Smooth muscle cell (in vitro differentiated cells): ENCODE data around the gene CDC37. TPM values are rescaled to one million over a fixed set of nuclear protein-coding genes. Genes with fewer than 3 reads are reported as not detected.
"Not testable (repeated sequence)": the region's sequence is repeated elsewhere in the genome, so short reads cannot be mapped to it uniquely, and the experiment has no call there.

ENCODE experiments used
- DNase-seq: peaks from one replicate; lab custom pipeline; 2025; ENCODE audit not compliant: unreplicated experiment; lab: John Stamatoyannopoulos, UW
- H2AFZ ChIP-seq: fragments of 200-600 bp; sonication (generic); 2 replicates; pipeline ENCODE4 v1.6.0; 2016; ENCODE audit warnings: antibody characterized with exemption, low read depth, mild to moderate bottlenecking
- H3F3A ChIP-seq: fragments of 200-600 bp; sonication (generic); 2 replicates; pipeline ENCODE4 v1.6.0; 2017; ENCODE audit warnings: antibody characterized with exemption, low read depth
- H3K27ac ChIP-seq: fragments of 200-600 bp; sonication (generic); 2 replicates; pipeline ENCODE4 v1.5.1; 2016; ENCODE audit warnings: low read depth, mild to moderate bottlenecking
- H3K27me3 ChIP-seq: fragments of 200-600 bp; sonication (generic); 2 replicates; pipeline ENCODE4 v1.6.1; 2016; ENCODE audit warnings: low read depth, mild to moderate bottlenecking
- H3K36me3 ChIP-seq: fragments of 200-600 bp; sonication (generic); 2 replicates; pipeline ENCODE4 v1.5.1; 2016; ENCODE audit warnings: low read depth
- H3K4me1 ChIP-seq: fragments of 200-600 bp; sonication (generic); 2 replicates; pipeline ENCODE4 v1.5.1; 2016; ENCODE audit warnings: low read depth
- H3K4me2 ChIP-seq: fragments of 200-600 bp; sonication (generic); 2 replicates; pipeline ENCODE4 v1.6.0; 2016; ENCODE audit warnings: mild to moderate bottlenecking
- H3K4me3 ChIP-seq: fragments of 200-600 bp; sonication (generic); 2 replicates; pipeline ENCODE4 v1.5.1; 2016; ENCODE audit warnings: mild to moderate bottlenecking
- H3K79me2 ChIP-seq: fragments of 200-600 bp; sonication (generic); 2 replicates; pipeline ENCODE4 v1.6.0; 2016; ENCODE audit warnings: low read depth, mild to moderate bottlenecking
- H3K9ac ChIP-seq: fragments of 200-600 bp; sonication (generic); 2 replicates; pipeline ENCODE4 v1.6.0; 2016; ENCODE audit warnings: low read depth
- H3K9me3 ChIP-seq: fragments of 200-600 bp; sonication (generic); replicated peaks from 2 replicates; pipeline ENCODE4 v1.5.1; 2016; ENCODE audit warnings: low read depth
- H4K20me1 ChIP-seq: fragments of 200-600 bp; sonication (generic); 2 replicates; pipeline ENCODE4 v1.6.0; 2016; ENCODE audit warnings: low read depth
- CTCF ChIP-seq: fragments of 200-600 bp; sonication (generic); IDR thresholded peaks from 2 replicates; pipeline ENCODE4 v1.5.1; 2017; ENCODE audit warnings: borderline replicate concordance, mild to moderate bottlenecking, antibody characterized with exemption; ENCODE audit not compliant: insufficient read depth, poor library complexity, severe bottlenecking
- WGBS: methylation state at CpG from one replicate; pipeline ENCODE4 v1.1.7; 2016; ENCODE audit warnings: low lambda C conversion rate; 5-methylcytosine and 5-hydroxymethylcytosine counted together
- polyA plus RNA-seq: library from polyadenylated mRNA; unstranded; fragments of >200 nt; fragmentation: Nextera tagmentation; extraction: Ambion mirVana; gene quantifications from 2 replicates; pipeline ENCODE4 v1.2.1, GENCODE V29; 2016
- total RNA-seq: library from RNA; depleted of rRNA; stranded (reverse); fragments of >200 nt; gene quantifications from 2 replicates; pipeline ENCODE4 v1.2.3, GENCODE V29; 2014

Gene CDC37
- total and polyA plus RNA-seq, 2 experiments from 2014 or later: 98.4 to 186 TPM

GRCh38 chr19:10399878-10400277 is 3.5 kb downstream of the CDC37 start:
- 91% methylated on average over 8 of the region's 8 CpGs for WGBS
- H4K20me1 ChIP-seq: peaks cover 65% of the 10 kb centered on the region

GRCh38 chr19:10399340-10399739 is 4.0 kb downstream of the CDC37 start:
- DNase-seq, H3K9ac ChIP-seq, H3F3A ChIP-seq, H3K4me3 ChIP-seq, H3K27me3 ChIP-seq, H3K4me2 ChIP-seq, H3K27ac ChIP-seq, H3K36me3 ChIP-seq, H2AFZ ChIP-seq, H3K9me3 ChIP-seq: not testable (repeated sequence)
- peaks cover 65% of the 10 kb centered on the region for H4K20me1 ChIP-seq
- peaks cover 12% of the 10 kb centered on the region for H3K4me1 ChIP-seq
- 96% methylated on average over 8 of the region's 8 CpGs for WGBS
- H3K79me2 ChIP-seq: peaks cover 58% of the 10 kb centered on the region

More at GRCh38 chr19:10399878-10400277, 3.5 kb downstream of the CDC37 start:
- Histone ChIP-seq H3K4me3 (no peak overlapping the region), H3K4me1 (peaks cover 12% of the 10 kb centered on the region), H3K9me3 (no peaks in the 10 kb centered on the region), H3K79me2 (peaks cover 58% of the 10 kb centered on the region), H3K4me2 (no peak overlapping the region), H3K9ac (no peak overlapping the region), H3K36me3 (no peaks in the 10 kb centered on the region), H3K27me3 (no peaks in the 10 kb centered on the region), H2AFZ (no peak overlapping the region), H3F3A (no peaks in the 10 kb centered on the region), H3K27ac (no peak overlapping the region)
- no peak for DNase-seq
- no peak for TF ChIP-seq CTCF

GRCh38 chr19:10398819-10399218 is 4.5 kb downstream of the CDC37 start:
- Histone ChIP-seq H3F3A (no peaks in the 10 kb centered on the region), H4K20me1 (peaks cover 65% of the 10 kb centered on the region), H3K4me2 (no peak overlapping the region), H3K4me1 (peaks cover 12% of the 10 kb centered on the region), H3K27me3 (no peaks in the 10 kb centered on the region), H3K9ac (no peak overlapping the region), H3K4me3 (no peak overlapping the region), H3K9me3 (no peaks in the 10 kb centered on the region), H3K27ac (no peak overlapping the region), H2AFZ (no peak overlapping the region), H3K79me2 (peaks cover 58% of the 10 kb centered on the region), H3K36me3 (no peaks in the 10 kb centered on the region)
- 98% methylated on average over 9 of the region's 9 CpGs for WGBS
- DNase-seq: no peak
- no peak for TF ChIP-seq CTCF

- H3K4me1 ChIP-seq: no peaks in the 10 kb centered on the region
- DNase-seq: no peak
- 94% methylated on average over 20 of the region's 24 CpGs for WGBS
- H2AFZ ChIP-seq: no peak overlapping the region
- no peak overlapping the region for H3K4me3 ChIP-seq
- H4K20me1 ChIP-seq: peaks cover 49% of the 10 kb centered on the region
- no peak overlapping the region for H3K27ac ChIP-seq
- no peaks in the 10 kb centered on the region for H3K27me3 ChIP-seq
- no peaks in the 10 kb centered on the region for H3K9me3 ChIP-seq
- no peaks in the 10 kb centered on the region for H3F3A ChIP-seq
- H3K79me2 ChIP-seq: peaks cover 34% of the 10 kb centered on the region
- no peak for TF ChIP-seq CTCF
- no peak overlapping the region for H3K9ac ChIP-seq
- H3K4me2 ChIP-seq: no peak overlapping the region
- H3K36me3 ChIP-seq: no peaks in the 10 kb centered on the region
Measured at GRCh38 chr19:10395917-10396316, 7.4 kb downstream of the CDC37 start.
